Measurements from ENCODE around the gene SFRP4.
"Not testable (repeated sequence)": the region's sequence is repeated elsewhere in the genome, so short reads cannot be mapped to it uniquely, and the experiment has no call there.

DNA sequence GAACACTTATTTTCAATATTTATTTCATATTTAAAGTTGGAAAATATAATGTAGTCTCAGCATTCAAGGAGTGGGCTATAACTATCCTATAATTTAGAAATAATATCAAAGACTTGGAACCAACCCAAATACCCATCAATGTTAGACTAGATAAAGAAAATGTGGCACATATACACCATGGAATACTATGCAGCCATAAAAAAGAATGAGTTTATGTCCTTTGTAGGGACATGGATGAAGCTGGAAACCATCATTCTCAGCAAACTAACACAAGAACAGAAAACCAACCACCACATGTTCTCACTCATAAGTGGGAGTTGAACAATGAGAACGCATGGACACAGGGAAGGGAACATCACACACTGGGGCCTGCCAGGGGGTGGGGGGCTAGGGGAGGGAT lies 37.6 kb upstream of the SFRP4 start:
- TF ChIP-seq POLR2A (IDR thresholded peaks at IDR 0.05): not testable (repeated sequence)
- TF ChIP-seq, protein P1, sequence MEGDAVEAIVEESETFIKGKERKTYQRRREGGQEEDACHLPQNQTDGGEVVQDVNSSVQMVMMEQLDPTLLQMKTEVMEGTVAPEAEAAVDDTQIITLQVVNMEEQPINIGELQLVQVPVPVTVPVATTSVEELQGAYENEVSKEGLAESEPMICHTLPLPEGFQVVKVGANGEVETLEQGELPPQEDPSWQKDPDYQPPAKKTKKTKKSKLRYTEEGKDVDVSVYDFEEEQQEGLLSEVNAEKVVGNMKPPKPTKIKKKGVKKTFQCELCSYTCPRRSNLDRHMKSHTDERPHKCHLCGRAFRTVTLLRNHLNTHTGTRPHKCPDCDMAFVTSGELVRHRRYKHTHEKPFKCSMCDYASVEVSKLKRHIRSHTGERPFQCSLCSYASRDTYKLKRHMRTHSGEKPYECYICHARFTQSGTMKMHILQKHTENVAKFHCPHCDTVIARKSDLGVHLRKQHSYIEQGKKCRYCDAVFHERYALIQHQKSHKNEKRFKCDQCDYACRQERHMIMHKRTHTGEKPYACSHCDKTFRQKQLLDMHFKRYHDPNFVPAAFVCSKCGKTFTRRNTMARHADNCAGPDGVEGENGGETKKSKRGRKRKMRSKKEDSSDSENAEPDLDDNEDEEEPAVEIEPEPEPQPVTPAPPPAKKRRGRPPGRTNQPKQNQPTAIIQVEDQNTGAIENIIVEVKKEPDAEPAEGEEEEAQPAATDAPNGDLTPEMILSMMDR (IDR thresholded peaks at IDR 0.05): not testable (repeated sequence)
